H1 (cell line): ENCODE results near the gene RHOV. TPM values are rescaled to one million over a fixed set of nuclear protein-coding genes. Genes with fewer than 3 reads are reported as not detected.

Experiments used
- ASH2L ChIP-seq: fragments of 200-600, 300-600 bp; sonication (generic); IDR thresholded peaks from one replicate; pipeline ENCODE4 v1.7.1; 2017; ENCODE audit warnings: low read length
- CREB1 ChIP-seq: IDR thresholded peaks from 2 replicates; pipeline ENCODE4 v1.6.1; 2012; ENCODE audit warnings: inconsistent platforms
- CTBP2 ChIP-seq: IDR thresholded peaks from 2 replicates; pipeline ENCODE4 v1.7.0; 2011; ENCODE audit warnings: borderline replicate concordance, mild to moderate bottlenecking, moderate library complexity, mixed read lengths, low read length; ENCODE audit not compliant: insufficient read depth, insufficient read length
- HDAC2 ChIP-seq, 2 experiments: fragments of 300-600 bp in 1 of 2; sonication (generic) in 1 of 2; IDR thresholded peaks; 2 replicates each; pipeline ENCODE4 v1.6.1; 2011 to 2012; ENCODE audit warnings: low read depth in 2 of 2, low read length in 2 of 2, mild to moderate bottlenecking in 2 of 2, moderate library complexity in 2 of 2, borderline replicate concordance in 1 of 2, inconsistent platforms in 1 of 2
- POLR2A ChIP-seq, 2 experiments: IDR thresholded peaks; 1 replicate in 1 of 2; 2 replicates in 1 of 2; pipeline ENCODE4 v1.6.1; 2011; ENCODE audit warnings: low read depth in 2 of 2, low read length in 2 of 2, mild to moderate bottlenecking in 2 of 2; ENCODE audit errors: control extremely low read depth in 1 of 2
- SIX5 ChIP-seq: IDR thresholded peaks from 2 replicates; pipeline ENCODE4 v1.6.1; 2011; ENCODE audit warnings: mild to moderate bottlenecking, low read depth, low read length
- TAF1 ChIP-seq: IDR thresholded peaks from 2 replicates; pipeline ENCODE4 v1.6.1; 2011; ENCODE audit warnings: mild to moderate bottlenecking, low read depth, low read length
- TAF7 ChIP-seq: optimal IDR thresholded peaks from 2 replicates; pipeline ENCODE3; 2011; ENCODE audit warnings: low read depth, mild to moderate bottlenecking, inconsistent platforms, low read length, moderate library complexity, borderline replicate concordance
- polyA plus RNA-seq, 7 experiments: library from polyadenylated mRNA; depleted of rRNA in 3 of 7; stranded (reverse) in 5 of 7; unstranded in 2 of 7; fragments of >200 nt in 5 of 7; fragments of 200-250 nt in 2 of 7; gene quantifications; 1 replicate in 5 of 7; 2 replicates in 1 of 7; 4 replicates in 1 of 7; pipeline versions ENCODE4 v1.2.1 to v1.2.3, GENCODE V29; 2011 to 2013; ENCODE audit warnings: missing spikeins in 2 of 7, mixed read lengths in 2 of 7
- total RNA-seq: library from RNA; stranded (reverse); fragmentation: NEBNext Ultra II Directional; extraction: Animal tissue kit (Norgen Biotek cat#: 25700); gene quantifications from 2 replicates; pipeline ENCODE4 v1.2.1, GENCODE V29; 2021
- TF ChIP-seq, protein P1 (sequence below), 3 experiments: IDR thresholded peaks; 1 replicate in 2 of 3; 2 replicates in 1 of 3; pipeline versions ENCODE4 v1.5.1 to v1.6.1; 2011; ENCODE audit warnings: low read length in 3 of 3, mild to moderate bottlenecking in 3 of 3, inconsistent platforms in 2 of 3, low read depth in 1 of 3, moderate library complexity in 1 of 3; ENCODE audit not compliant: insufficient read depth in 1 of 3; ENCODE audit errors: control extremely low read depth in 1 of 3

RHOV gene
- total and polyA plus RNA-seq, 2 of the 8 experiments (the other 6 are each of a cell fraction or from before 2014, with no cell fraction given), result 1.5 to 2.7 TPM

DNA sequence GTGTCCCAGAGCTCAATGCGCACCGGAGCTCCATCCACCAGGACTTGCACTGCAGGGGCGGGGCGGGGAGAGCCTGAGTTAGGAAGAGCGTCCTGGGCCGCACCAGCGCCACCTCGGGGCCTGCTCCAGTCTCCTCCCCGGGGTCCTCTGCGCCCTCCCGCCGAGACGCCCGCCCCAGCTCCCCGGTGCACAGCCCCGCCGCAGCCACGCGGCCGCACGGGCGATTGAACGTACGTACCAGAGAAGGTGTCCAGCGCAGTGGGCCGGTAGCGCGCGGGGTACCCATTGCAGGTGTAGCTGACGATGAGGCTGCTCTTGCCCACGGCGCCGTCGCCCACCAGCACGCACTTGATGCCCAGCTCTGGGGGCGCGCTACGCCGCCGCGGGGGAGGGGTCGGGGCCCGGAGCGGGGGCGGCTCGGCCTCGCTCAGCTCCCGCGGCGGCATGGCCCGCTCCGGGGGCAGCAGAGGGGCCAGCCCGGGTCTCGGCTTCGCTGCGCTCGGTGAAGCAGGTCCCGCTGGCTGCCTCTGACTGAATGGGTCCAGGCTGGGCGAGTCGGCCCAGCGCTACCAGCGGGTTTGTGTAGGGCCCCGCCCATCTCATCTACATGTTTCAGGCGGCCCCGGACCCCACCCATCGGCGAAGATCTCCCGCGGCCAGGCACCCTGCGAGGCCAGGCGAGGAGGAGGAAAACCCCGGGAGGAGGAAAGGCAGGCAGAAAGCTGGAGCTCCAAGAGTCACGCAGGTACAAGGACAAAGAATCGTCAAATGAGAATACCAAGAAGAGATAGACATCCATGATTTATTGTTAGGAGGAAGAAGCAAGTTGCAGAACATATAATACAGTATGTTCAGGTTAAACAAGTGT is at the start of gene RHOV (continued):
- TF ChIP-seq TAF1 (peak; percentile 93), CREB1 (peak; percentile 18; the same call in 1 of the 2 replicates), TAF7 (peak; percentile 53), HDAC2 (IDR thresholded peaks at IDR 0.05; ENCODE audit: borderline replicate concordance in 1 of 2, low read depth in 2 of 2, low read length in 2 of 2) (no peak; a peak in 1 of 4 replicates), POLR2A (IDR thresholded peaks at IDR 0.05; ENCODE audit: control extremely low read depth in 1 of 2, low read depth in 2 of 2, low read length in 2 of 2) (peak in 1 of 2 experiments; percentile 53; a peak in 2 of 3 replicates), ASH2L (peak; percentile 41), SIX5 (no peak), CTBP2 (peak; percentile 57)
- TF ChIP-seq, protein P1, sequence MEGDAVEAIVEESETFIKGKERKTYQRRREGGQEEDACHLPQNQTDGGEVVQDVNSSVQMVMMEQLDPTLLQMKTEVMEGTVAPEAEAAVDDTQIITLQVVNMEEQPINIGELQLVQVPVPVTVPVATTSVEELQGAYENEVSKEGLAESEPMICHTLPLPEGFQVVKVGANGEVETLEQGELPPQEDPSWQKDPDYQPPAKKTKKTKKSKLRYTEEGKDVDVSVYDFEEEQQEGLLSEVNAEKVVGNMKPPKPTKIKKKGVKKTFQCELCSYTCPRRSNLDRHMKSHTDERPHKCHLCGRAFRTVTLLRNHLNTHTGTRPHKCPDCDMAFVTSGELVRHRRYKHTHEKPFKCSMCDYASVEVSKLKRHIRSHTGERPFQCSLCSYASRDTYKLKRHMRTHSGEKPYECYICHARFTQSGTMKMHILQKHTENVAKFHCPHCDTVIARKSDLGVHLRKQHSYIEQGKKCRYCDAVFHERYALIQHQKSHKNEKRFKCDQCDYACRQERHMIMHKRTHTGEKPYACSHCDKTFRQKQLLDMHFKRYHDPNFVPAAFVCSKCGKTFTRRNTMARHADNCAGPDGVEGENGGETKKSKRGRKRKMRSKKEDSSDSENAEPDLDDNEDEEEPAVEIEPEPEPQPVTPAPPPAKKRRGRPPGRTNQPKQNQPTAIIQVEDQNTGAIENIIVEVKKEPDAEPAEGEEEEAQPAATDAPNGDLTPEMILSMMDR (IDR thresholded peaks at IDR 0.05; ENCODE audit: control extremely low read depth in 1 of 3, insufficient read depth in 1 of 3, low read depth in 1 of 3, low read length in 3 of 3), result peak; percentile 36 to 42 (median 40)
